ENCODE data around the gene NTN4. TPM values are rescaled to one million over a fixed set of nuclear protein-coding genes. Genes with fewer than 3 reads are reported as not detected.
A peak's percentile ranks its signal among the peaks of the same experiment; 100 is the strongest.
"Not testable (repeated sequence)": the region's sequence is repeated elsewhere in the genome, so short reads cannot be mapped to it uniquely, and the experiment has no call there.

NTN4 gene
- total RNA-seq, 1 experiment from 2014 or later: 0.17 TPM

GRCh38 chr12:95620171-95620570 lies 170.4 kb downstream of the NTN4 start:
- WGBS (ENCODE audit: extremely low coverage, insufficient read length, low lambda C conversion rate): no CpG with 5 or more reads among the region's 4 CpGs
- no peaks in the 10 kb centered on the region for H4K20me1 ChIP-seq (ENCODE audit: control insufficient read depth, insufficient read depth, insufficient read length)
- H3K9ac ChIP-seq (ENCODE audit: extremely low read depth, insufficient read length, low read length): no peak overlapping the region
- no peak overlapping the region for H3K56ac ChIP-seq (ENCODE audit: insufficient read length, low read depth, low read length)
- H4K5ac ChIP-seq (ENCODE audit: insufficient read length, low read depth, low read length): no peak overlapping the region
- H4K8ac ChIP-seq (replicated peaks; ENCODE audit: insufficient read length, low read depth, low read length): no peak overlapping the region
- no peak overlapping the region for H3K27ac ChIP-seq (ENCODE audit: insufficient read length, low read depth, low read length)
- H3K4me2 ChIP-seq (ENCODE audit: insufficient read depth, insufficient read length, low read length): no peak overlapping the region
- no peak overlapping the region for H2BK20ac ChIP-seq (ENCODE audit: low read depth, low read length, poor library complexity, severe bottlenecking)
- H3K9me3 ChIP-seq (ENCODE audit: control insufficient read depth, low read depth, low read length): no peaks in the 10 kb centered on the region
- H2BK15ac ChIP-seq (ENCODE audit: low read depth, low read length): no peak overlapping the region
- no peak overlapping the region for H3K4me3 Mint-ChIP-seq
- peaks cover 20 to 25% of the 10 kb centered on the region in 2 experiments for H3K4me1 Mint-ChIP-seq
- H3K36me3 Mint-ChIP-seq (ENCODE audit: insufficient read depth in 1 of 3, low read depth in 3 of 3): no peaks in the 10 kb centered on the region
- H2AK5ac ChIP-seq (ENCODE audit: insufficient read length, low read length): no peak overlapping the region
- H3K14ac ChIP-seq (ENCODE audit: insufficient read depth, low read length): no peak overlapping the region
- no peak overlapping the region for H3T11ph ChIP-seq (ENCODE audit: low read length)
- no peak overlapping the region for H3K18ac ChIP-seq (ENCODE audit: insufficient read length, low read depth, low read length)
- no peak overlapping the region for H3K23ac ChIP-seq (ENCODE audit: insufficient read length, low read depth, low read length)
- H2BK120ac ChIP-seq (ENCODE audit: low read depth, low read length, poor library complexity, severe bottlenecking): no peak overlapping the region
- H4K91ac ChIP-seq (ENCODE audit: insufficient read length, low read depth, low read length): no peak overlapping the region
- 0 out of 7 replicates have a peak overlapping the region, but pooled peaks of 1 of the 3 experiments have one; percentile 27 for H3K27ac Mint-ChIP-seq
- H3K27me3 ChIP-seq (ENCODE audit: insufficient read depth, low read length): no peaks in the 10 kb centered on the region
- no peaks in the 10 kb centered on the region for H3K79me2 ChIP-seq (ENCODE audit: insufficient read depth, low read length)
- no peaks in the 10 kb centered on the region for H3K79me1 ChIP-seq (ENCODE audit: insufficient read depth, low read depth, low read length, poor library complexity, severe bottlenecking)
- H3K27me3 Mint-ChIP-seq (ENCODE audit: low read depth): no peaks in the 10 kb centered on the region
- no peaks in the 10 kb centered on the region for H3K9me3 Mint-ChIP-seq
- H3K23me2 ChIP-seq (ENCODE audit: insufficient read length, low read depth, low read length, poor library complexity, severe bottlenecking): no peaks in the 10 kb centered on the region
- no peak overlapping the region for H3K4ac ChIP-seq (ENCODE audit: low read depth, low read length)
- no peak for DNase-seq
- H2BK12ac ChIP-seq (ENCODE audit: insufficient read length, low read depth, low read length): no peak overlapping the region
- H2BK5ac ChIP-seq (ENCODE audit: insufficient read length, low read length): no peak overlapping the region
- TF ChIP-seq, protein P1, sequence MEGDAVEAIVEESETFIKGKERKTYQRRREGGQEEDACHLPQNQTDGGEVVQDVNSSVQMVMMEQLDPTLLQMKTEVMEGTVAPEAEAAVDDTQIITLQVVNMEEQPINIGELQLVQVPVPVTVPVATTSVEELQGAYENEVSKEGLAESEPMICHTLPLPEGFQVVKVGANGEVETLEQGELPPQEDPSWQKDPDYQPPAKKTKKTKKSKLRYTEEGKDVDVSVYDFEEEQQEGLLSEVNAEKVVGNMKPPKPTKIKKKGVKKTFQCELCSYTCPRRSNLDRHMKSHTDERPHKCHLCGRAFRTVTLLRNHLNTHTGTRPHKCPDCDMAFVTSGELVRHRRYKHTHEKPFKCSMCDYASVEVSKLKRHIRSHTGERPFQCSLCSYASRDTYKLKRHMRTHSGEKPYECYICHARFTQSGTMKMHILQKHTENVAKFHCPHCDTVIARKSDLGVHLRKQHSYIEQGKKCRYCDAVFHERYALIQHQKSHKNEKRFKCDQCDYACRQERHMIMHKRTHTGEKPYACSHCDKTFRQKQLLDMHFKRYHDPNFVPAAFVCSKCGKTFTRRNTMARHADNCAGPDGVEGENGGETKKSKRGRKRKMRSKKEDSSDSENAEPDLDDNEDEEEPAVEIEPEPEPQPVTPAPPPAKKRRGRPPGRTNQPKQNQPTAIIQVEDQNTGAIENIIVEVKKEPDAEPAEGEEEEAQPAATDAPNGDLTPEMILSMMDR (conservative IDR thresholded peaks at IDR 0.05): no peak
- no peak overlapping the region for H2AFZ ChIP-seq (ENCODE audit: low read length)
- H3K4me1 ChIP-seq (ENCODE audit: insufficient read depth, low read length): no peaks in the 10 kb centered on the region; the same call in 1 of the 2 replicates

DNA sequence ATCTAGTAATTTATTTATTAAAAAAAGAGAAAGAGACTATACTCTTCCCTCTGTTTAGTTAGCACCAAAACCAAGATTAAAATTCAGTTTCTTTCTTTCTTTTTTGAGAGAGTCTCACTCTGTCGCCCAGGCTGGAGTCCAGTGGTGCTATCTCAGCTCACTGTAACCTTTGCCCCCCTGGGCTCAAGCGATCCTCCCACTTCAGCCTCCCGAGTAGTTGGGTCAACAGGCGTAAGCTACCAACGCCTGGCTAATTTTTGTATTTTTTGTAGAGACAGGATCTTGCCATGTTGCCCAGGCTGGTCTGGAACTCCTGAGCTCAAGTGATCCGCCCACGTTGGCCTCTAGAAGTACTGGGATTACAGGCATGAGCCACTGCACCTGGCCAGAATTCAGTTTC lies 174.1 kb downstream of the NTN4 start:
- H3K4me2 ChIP-seq (ENCODE audit: insufficient read depth, insufficient read length, low read length); H3K79me1 ChIP-seq (ENCODE audit: insufficient read depth, low read depth, low read length, poor library complexity, severe bottlenecking); H4K20me1 ChIP-seq (ENCODE audit: control insufficient read depth, insufficient read depth, insufficient read length); H2BK120ac ChIP-seq (ENCODE audit: low read depth, low read length, poor library complexity, severe bottlenecking); H3K23ac ChIP-seq (ENCODE audit: insufficient read length, low read depth, low read length); H3K4me1 ChIP-seq (ENCODE audit: insufficient read depth, low read length); H2BK15ac ChIP-seq (ENCODE audit: low read depth, low read length); H3K4ac ChIP-seq (ENCODE audit: low read depth, low read length); H2BK12ac ChIP-seq (ENCODE audit: insufficient read length, low read depth, low read length); H3K27ac Mint-ChIP-seq; H4K8ac ChIP-seq (replicated peaks; ENCODE audit: insufficient read length, low read depth, low read length); H3K79me2 ChIP-seq (ENCODE audit: insufficient read depth, low read length); H2BK20ac ChIP-seq (ENCODE audit: low read depth, low read length, poor library complexity, severe bottlenecking); H3T11ph ChIP-seq (ENCODE audit: low read length); H2AFZ ChIP-seq (ENCODE audit: low read length); H4K91ac ChIP-seq (ENCODE audit: insufficient read length, low read depth, low read length); H3K18ac ChIP-seq (ENCODE audit: insufficient read length, low read depth, low read length); H2BK5ac ChIP-seq (ENCODE audit: insufficient read length, low read length); DNase-seq; H3K23me2 ChIP-seq (ENCODE audit: insufficient read length, low read depth, low read length, poor library complexity, severe bottlenecking); H3K56ac ChIP-seq (ENCODE audit: insufficient read length, low read depth, low read length); H3K4me3 Mint-ChIP-seq; H3K9me3 Mint-ChIP-seq; H3K14ac ChIP-seq (ENCODE audit: insufficient read depth, low read length); H3K9ac ChIP-seq (ENCODE audit: extremely low read depth, insufficient read length, low read length); H3K9me3 ChIP-seq (ENCODE audit: control insufficient read depth, low read depth, low read length); H3K27me3 Mint-ChIP-seq (ENCODE audit: low read depth); H3K27me3 ChIP-seq (ENCODE audit: insufficient read depth, low read length); H3K27ac ChIP-seq (ENCODE audit: insufficient read length, low read depth, low read length); H4K5ac ChIP-seq (ENCODE audit: insufficient read length, low read depth, low read length); H3K36me3 Mint-ChIP-seq (ENCODE audit: insufficient read depth in 1 of 3, low read depth in 3 of 3); H2AK5ac ChIP-seq (ENCODE audit: insufficient read length, low read length): not testable (repeated sequence)
- WGBS (ENCODE audit: extremely low coverage, insufficient read length, low lambda C conversion rate): no CpG with 5 or more reads among the region's 7 CpGs
- peaks cover 14 to 15% of the 10 kb centered on the region in 2 experiments for H3K4me1 Mint-ChIP-seq
